Measurements from ENCODE around the gene PPARA.

DNA sequence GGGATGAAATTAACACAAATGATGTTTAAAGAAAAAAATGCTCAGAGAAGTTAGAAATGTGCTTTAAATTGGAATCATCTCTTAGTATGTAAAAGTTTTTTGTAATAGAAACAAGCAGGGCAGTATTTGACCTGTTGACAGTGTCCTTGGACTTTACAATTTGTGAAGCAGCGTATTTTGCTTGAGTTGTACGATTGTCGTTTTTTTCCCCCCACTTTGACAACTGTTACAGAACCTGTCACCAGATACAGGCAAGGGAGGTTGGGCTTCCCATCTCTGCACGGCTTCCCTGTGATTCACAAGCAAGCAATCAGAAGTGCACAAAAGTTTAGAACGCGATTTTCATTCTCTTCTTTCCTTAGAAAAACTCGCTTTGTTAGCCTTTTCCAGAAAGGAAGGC, 8.9 kb downstream of the PPARA start:
- TF ChIP-seq, protein P1, sequence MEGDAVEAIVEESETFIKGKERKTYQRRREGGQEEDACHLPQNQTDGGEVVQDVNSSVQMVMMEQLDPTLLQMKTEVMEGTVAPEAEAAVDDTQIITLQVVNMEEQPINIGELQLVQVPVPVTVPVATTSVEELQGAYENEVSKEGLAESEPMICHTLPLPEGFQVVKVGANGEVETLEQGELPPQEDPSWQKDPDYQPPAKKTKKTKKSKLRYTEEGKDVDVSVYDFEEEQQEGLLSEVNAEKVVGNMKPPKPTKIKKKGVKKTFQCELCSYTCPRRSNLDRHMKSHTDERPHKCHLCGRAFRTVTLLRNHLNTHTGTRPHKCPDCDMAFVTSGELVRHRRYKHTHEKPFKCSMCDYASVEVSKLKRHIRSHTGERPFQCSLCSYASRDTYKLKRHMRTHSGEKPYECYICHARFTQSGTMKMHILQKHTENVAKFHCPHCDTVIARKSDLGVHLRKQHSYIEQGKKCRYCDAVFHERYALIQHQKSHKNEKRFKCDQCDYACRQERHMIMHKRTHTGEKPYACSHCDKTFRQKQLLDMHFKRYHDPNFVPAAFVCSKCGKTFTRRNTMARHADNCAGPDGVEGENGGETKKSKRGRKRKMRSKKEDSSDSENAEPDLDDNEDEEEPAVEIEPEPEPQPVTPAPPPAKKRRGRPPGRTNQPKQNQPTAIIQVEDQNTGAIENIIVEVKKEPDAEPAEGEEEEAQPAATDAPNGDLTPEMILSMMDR (IDR thresholded peaks at IDR 0.05) = no peak
- TF ChIP-seq POLR2A (IDR thresholded peaks at IDR 0.05) = no peak
